ENCODE measurements around the gene LMF1.

Gene LMF1

GRCh38 chr16:945271-946047, 25.3 kb downstream of the LMF1 start:
- H3K9ac ChIP-seq (ENCODE audit: low read depth, low read length), result no peak overlapping the region
- peaks cover 13% of the 10 kb centered on the region for H3K9me3 ChIP-seq (ENCODE audit: insufficient read depth, low read depth, low read length)
- H3K4me3 ChIP-seq (ENCODE audit: low read length), result no peak overlapping the region
- H3K27ac ChIP-seq (ENCODE audit: low read depth, low read length), result no peak overlapping the region
- H3K27me3 ChIP-seq (ENCODE audit: insufficient read depth, low read length), result no peaks in the 10 kb centered on the region
- H3K4me1 ChIP-seq (ENCODE audit: insufficient read depth, low read length), result no peaks in the 10 kb centered on the region
- WGBS, result 92% methylated on average over 10 of the region's 10 CpGs
- H3K36me3 ChIP-seq (ENCODE audit: insufficient read depth, low read length), result no peaks in the 10 kb centered on the region

- no peaks in the 10 kb centered on the region for H3K4me1 ChIP-seq (ENCODE audit: insufficient read depth, low read length)
- no peak overlapping the region for H3K9ac ChIP-seq (ENCODE audit: low read depth, low read length)
- no peak overlapping the region for H3K27ac ChIP-seq (ENCODE audit: low read depth, low read length)
- no peak overlapping the region for H3K4me3 ChIP-seq (ENCODE audit: low read length)
- peaks cover 13% of the 10 kb centered on the region for H3K9me3 ChIP-seq (ENCODE audit: insufficient read depth, low read depth, low read length)
- 94% methylated on average over 5 of the region's 5 CpGs for WGBS
- H3K36me3 ChIP-seq (ENCODE audit: insufficient read depth, low read length), result no peaks in the 10 kb centered on the region
- no peaks in the 10 kb centered on the region for H3K27me3 ChIP-seq (ENCODE audit: insufficient read depth, low read length)
Measured at GRCh38 chr16:943971-944370, 26.8 kb downstream of the LMF1 start.

- Histone ChIP-seq H3K4me1 (ENCODE audit: insufficient read depth, low read length) (no peaks in the 10 kb centered on the region), H3K9me3 (ENCODE audit: insufficient read depth, low read depth, low read length) (peaks cover 13% of the 10 kb centered on the region), H3K4me3 (ENCODE audit: low read length) (no peak overlapping the region), H3K36me3 (ENCODE audit: insufficient read depth, low read length) (no peaks in the 10 kb centered on the region), H3K9ac (ENCODE audit: low read depth, low read length) (no peak overlapping the region), H3K27me3 (ENCODE audit: insufficient read depth, low read length) (no peaks in the 10 kb centered on the region), H3K27ac (ENCODE audit: low read depth, low read length) (no peak overlapping the region)
- WGBS, result 79% methylated on average over 4 of the region's 4 CpGs
Measured at GRCh38 chr16:942436-943060, 28.2 kb downstream of the LMF1 start.

- no peak overlapping the region for H3K4me3 ChIP-seq (ENCODE audit: low read length)
- H3K27ac ChIP-seq (ENCODE audit: low read depth, low read length), result no peak overlapping the region
- no peaks in the 10 kb centered on the region for H3K4me1 ChIP-seq (ENCODE audit: insufficient read depth, low read length)
- 95% methylated on average over 17 of the region's 17 CpGs for WGBS
- H3K9ac ChIP-seq (ENCODE audit: low read depth, low read length), result no peak overlapping the region
- peaks cover 13% of the 10 kb centered on the region for H3K9me3 ChIP-seq (ENCODE audit: insufficient read depth, low read depth, low read length)
- H3K27me3 ChIP-seq (ENCODE audit: insufficient read depth, low read length), result no peaks in the 10 kb centered on the region
- no peaks in the 10 kb centered on the region for H3K36me3 ChIP-seq (ENCODE audit: insufficient read depth, low read length)
Measured at GRCh38 chr16:939941-940340, 30.8 kb downstream of the LMF1 start.

- Histone ChIP-seq H3K27ac (ENCODE audit: low read depth, low read length) (no peak overlapping the region), H3K27me3 (ENCODE audit: insufficient read depth, low read length) (no peaks in the 10 kb centered on the region), H3K4me3 (ENCODE audit: low read length) (no peak overlapping the region), H3K36me3 (ENCODE audit: insufficient read depth, low read length) (no peaks in the 10 kb centered on the region), H3K4me1 (ENCODE audit: insufficient read depth, low read length) (no peaks in the 10 kb centered on the region), H3K9ac (ENCODE audit: low read depth, low read length) (no peak overlapping the region), H3K9me3 (ENCODE audit: insufficient read depth, low read depth, low read length) (peaks cover 13% of the 10 kb centered on the region)
- 92% methylated on average over 27 of the region's 27 CpGs for WGBS
Measured at GRCh38 chr16:939311-939710, 31.5 kb downstream of the LMF1 start.

- Histone ChIP-seq H3K27me3 (ENCODE audit: insufficient read depth, low read length) (no peaks in the 10 kb centered on the region), H3K36me3 (ENCODE audit: insufficient read depth, low read length) (no peaks in the 10 kb centered on the region), H3K4me1 (ENCODE audit: insufficient read depth, low read length) (no peaks in the 10 kb centered on the region), H3K9ac (ENCODE audit: low read depth, low read length) (no peak overlapping the region), H3K27ac (ENCODE audit: low read depth, low read length) (no peak overlapping the region), H3K9me3 (ENCODE audit: insufficient read depth, low read depth, low read length) (peaks cover 13% of the 10 kb centered on the region), H3K4me3 (ENCODE audit: low read length) (no peak overlapping the region)
- 87% methylated on average over 9 of the region's 9 CpGs for WGBS
Measured at GRCh38 chr16:938752-939151, 32.0 kb downstream of the LMF1 start.

- no peaks in the 10 kb centered on the region for H3K27me3 ChIP-seq (ENCODE audit: insufficient read depth, low read length)
- no peak overlapping the region for H3K9ac ChIP-seq (ENCODE audit: low read depth, low read length)
- 89% methylated on average over 18 of the region's 18 CpGs for WGBS
- H3K9me3 ChIP-seq (ENCODE audit: insufficient read depth, low read depth, low read length), result peaks cover 13% of the 10 kb centered on the region
- H3K4me1 ChIP-seq (ENCODE audit: insufficient read depth, low read length), result no peaks in the 10 kb centered on the region
- H3K36me3 ChIP-seq (ENCODE audit: insufficient read depth, low read length), result no peaks in the 10 kb centered on the region
- H3K4me3 ChIP-seq (ENCODE audit: low read length), result no peak overlapping the region
- H3K27ac ChIP-seq (ENCODE audit: low read depth, low read length), result no peak overlapping the region
Measured at GRCh38 chr16:938136-938535, 32.6 kb downstream of the LMF1 start.

GRCh38 chr16:937723-938122, 33.1 kb downstream of the LMF1 start:
- no peak overlapping the region for H3K27ac ChIP-seq (ENCODE audit: low read depth, low read length)
- 88% methylated on average over 6 of the region's 6 CpGs for WGBS
- no peaks in the 10 kb centered on the region for H3K4me1 ChIP-seq (ENCODE audit: insufficient read depth, low read length)
- no peak overlapping the region for H3K9ac ChIP-seq (ENCODE audit: low read depth, low read length)
- H3K27me3 ChIP-seq (ENCODE audit: insufficient read depth, low read length), result no peaks in the 10 kb centered on the region
- H3K4me3 ChIP-seq (ENCODE audit: low read length), result no peak overlapping the region
- H3K9me3 ChIP-seq (ENCODE audit: insufficient read depth, low read depth, low read length), result peaks cover 12% of the 10 kb centered on the region
- H3K36me3 ChIP-seq (ENCODE audit: insufficient read depth, low read length), result no peaks in the 10 kb centered on the region

- no peak overlapping the region for H3K27ac ChIP-seq (ENCODE audit: low read depth, low read length)
- H3K9me3 ChIP-seq (ENCODE audit: insufficient read depth, low read depth, low read length), result peaks cover 8% of the 10 kb centered on the region
- WGBS, result 80% methylated on average over 8 of the region's 8 CpGs
- H3K9ac ChIP-seq (ENCODE audit: low read depth, low read length), result no peak overlapping the region
- H3K4me1 ChIP-seq (ENCODE audit: insufficient read depth, low read length), result no peaks in the 10 kb centered on the region
- H3K4me3 ChIP-seq (ENCODE audit: low read length), result no peak overlapping the region
- H3K36me3 ChIP-seq (ENCODE audit: insufficient read depth, low read length), result no peaks in the 10 kb centered on the region
- H3K27me3 ChIP-seq (ENCODE audit: insufficient read depth, low read length), result no peaks in the 10 kb centered on the region
Measured at GRCh38 chr16:937311-937710, 33.5 kb downstream of the LMF1 start.

GRCh38 chr16:935684-936083, 35.1 kb downstream of the LMF1 start:
- Histone ChIP-seq H3K4me1 (ENCODE audit: insufficient read depth, low read length) (no peaks in the 10 kb centered on the region), H3K36me3 (ENCODE audit: insufficient read depth, low read length) (no peaks in the 10 kb centered on the region), H3K4me3 (ENCODE audit: low read length) (no peak overlapping the region), H3K9me3 (ENCODE audit: insufficient read depth, low read depth, low read length) (no peaks in the 10 kb centered on the region), H3K9ac (ENCODE audit: low read depth, low read length) (no peak overlapping the region), H3K27me3 (ENCODE audit: insufficient read depth, low read length) (no peaks in the 10 kb centered on the region), H3K27ac (ENCODE audit: low read depth, low read length) (no peak overlapping the region)
- WGBS, result 86% methylated on average over 11 of the region's 11 CpGs

GRCh38 chr16:934178-934577, 36.6 kb downstream of the LMF1 start:
- Histone ChIP-seq H3K27ac (ENCODE audit: low read depth, low read length) (no peak overlapping the region), H3K27me3 (ENCODE audit: insufficient read depth, low read length) (no peaks in the 10 kb centered on the region), H3K9me3 (ENCODE audit: insufficient read depth, low read depth, low read length) (no peaks in the 10 kb centered on the region), H3K4me3 (ENCODE audit: low read length) (no peak overlapping the region), H3K4me1 (ENCODE audit: insufficient read depth, low read length) (peaks cover 4% of the 10 kb centered on the region; the same call in 1 of the 2 replicates), H3K9ac (ENCODE audit: low read depth, low read length) (no peak overlapping the region), H3K36me3 (ENCODE audit: insufficient read depth, low read length) (no peaks in the 10 kb centered on the region)
- 94% methylated on average over 10 of the region's 10 CpGs for WGBS

Measured in HUES64 (cell line).